ENCODE results near the gene HSPG2.

HSPG2 gene

GRCh38 chr1:21955501-21956281 is 18.6 kb upstream of the HSPG2 start:
- DNase-seq (ENCODE audit: low spot score) = no peak

- DNase-seq (ENCODE audit: low spot score) = no peak
These were observed 17.9 kb upstream of the HSPG2 start for GRCh38 chr1:21955058-21955457.

GRCh38 chr1:21952786-21953520 is 15.8 kb upstream of the HSPG2 start:
- DNase-seq (ENCODE audit: low spot score) = no peak

DNA sequence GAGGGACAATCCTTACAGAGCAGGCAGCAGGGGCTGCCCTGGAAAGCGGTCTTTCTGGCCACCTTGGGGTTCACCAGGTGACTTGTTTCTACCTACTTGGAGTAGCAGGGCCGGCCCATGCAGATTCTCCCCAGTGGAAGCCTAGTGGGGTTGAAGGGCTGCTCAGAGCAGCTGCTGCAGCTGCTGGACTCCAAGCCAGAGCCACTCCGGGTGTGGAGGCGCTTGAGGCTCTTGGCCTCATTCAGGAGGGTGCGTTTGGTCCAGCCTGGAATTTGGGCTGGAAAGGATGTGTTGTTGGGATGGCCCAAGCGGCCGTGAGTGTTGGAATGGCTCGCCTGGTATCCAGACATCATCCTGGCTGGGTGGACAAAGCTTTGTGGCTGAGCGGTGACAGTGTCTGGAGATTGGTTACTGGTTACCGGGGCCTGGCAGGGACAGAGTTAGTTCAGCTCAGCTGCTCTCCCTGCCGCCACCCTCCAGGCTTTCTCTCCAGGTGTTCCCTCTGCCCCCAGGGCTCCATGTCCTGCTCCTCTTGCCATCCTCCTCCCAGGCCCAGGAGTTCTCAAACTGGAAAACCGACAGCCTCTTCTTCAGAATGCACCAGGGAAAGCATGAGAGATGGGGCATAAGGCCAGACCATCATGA is 14.2 kb upstream of the HSPG2 start:
- no peak for DNase-seq (ENCODE audit: low spot score)

- no peak for DNase-seq (ENCODE audit: low spot score)
These were observed 13.6 kb upstream of the HSPG2 start for GRCh38 chr1:21950734-21951133.

DNA sequence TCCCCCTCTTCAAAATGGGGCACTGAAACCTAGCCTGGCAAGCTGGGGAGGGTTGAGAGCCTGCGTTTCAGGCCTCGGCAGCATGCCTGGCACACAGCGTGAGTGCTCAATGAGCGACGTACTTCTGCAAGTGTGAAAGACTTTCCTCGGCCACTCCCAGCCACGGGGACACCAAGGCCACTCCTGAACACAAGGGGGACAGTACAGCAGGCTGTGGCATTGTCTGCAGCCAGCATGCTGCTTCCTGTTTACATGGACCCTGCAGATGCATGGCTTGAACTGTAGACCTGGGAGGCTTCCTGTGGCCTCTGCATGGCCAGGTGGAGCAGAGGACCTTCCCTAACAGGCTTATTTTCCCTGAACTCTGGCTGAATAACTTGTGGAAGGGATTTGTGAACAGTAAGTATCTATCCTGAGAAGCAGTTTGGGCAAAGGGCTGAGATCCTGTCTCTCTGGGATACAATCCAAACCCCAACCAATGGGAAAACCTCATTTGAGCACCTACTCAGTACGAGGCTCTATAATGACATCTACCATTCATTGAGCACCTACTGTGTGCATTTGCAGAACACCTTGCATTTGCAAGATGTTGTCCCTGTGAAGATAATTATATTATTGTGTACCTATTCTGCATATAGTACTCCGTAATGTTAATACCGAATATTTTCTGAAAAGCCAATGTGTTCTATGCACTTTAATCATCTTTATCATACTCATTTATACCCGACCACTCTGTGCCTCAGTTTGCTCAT is 9.9 kb upstream of the HSPG2 start:
- no peak for DNase-seq (ENCODE audit: low spot score)

DNA sequence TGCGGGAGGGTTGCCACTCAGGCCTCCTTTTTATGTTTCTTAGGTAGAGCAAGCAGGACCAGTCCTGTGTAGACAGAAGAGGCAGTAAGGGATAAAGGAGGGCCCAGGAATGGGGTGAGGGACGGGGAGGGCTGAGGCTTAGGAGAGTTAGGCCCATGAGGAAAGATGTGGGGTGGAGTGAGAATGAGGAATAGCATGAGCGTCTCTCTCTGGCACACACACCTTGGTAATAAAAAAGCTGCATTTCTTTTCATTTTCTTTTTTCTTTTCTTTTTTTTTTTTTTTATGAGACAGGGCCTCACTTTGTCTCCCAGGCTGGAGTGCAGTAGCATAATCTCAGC is 7.6 kb upstream of the HSPG2 start:
- DNase-seq (ENCODE audit: low spot score) = no peak

GRCh38 chr1:21942959-21943640 is 6.0 kb upstream of the HSPG2 start:
- DNase-seq (ENCODE audit: low spot score) = peak; percentile 68

GRCh38 chr1:21942464-21942863 is 5.4 kb upstream of the HSPG2 start:
- DNase-seq (ENCODE audit: low spot score) = no peak

DNA sequence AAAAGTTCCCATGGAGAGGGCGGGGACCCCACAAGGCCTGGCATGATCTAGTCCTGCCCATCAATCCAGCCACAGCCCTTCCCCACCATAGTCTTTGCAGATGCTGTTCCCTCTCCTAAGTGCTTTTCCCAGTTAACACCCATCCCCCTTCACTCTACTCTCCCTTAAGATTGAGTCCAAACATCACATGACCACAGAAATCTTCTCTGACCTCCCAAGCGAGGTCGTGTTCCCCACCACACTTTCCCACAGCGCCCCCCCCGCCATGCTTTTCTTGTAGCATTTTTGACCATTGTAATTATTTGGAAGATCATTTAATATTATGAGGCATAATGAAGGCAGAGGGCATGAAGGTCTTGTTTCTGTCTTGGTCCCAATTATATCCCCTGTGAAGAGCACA is 4.3 kb upstream of the HSPG2 start:
- no peak for DNase-seq (ENCODE audit: low spot score)

DNA sequence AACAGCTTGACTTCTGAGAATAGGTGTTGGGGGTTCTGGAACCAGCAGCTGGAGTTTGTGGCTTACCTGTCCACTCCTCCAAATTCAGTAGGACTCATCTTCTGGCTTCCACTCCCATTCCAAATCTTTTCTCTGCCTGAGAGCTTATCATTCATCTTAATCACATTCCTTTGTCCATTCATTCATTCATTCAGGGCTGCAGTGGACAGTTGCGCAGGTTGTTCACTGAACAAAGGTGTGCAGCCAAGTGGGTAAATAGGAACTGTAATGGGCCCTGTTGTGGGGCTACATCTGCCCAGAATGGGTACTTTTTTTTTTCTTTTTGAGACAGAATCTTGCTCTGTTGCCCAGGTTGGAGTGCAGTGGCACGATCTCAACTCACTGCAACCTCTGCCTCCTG is 3.4 kb upstream of the HSPG2 start:
- no peak for DNase-seq (ENCODE audit: low spot score)

DNA sequence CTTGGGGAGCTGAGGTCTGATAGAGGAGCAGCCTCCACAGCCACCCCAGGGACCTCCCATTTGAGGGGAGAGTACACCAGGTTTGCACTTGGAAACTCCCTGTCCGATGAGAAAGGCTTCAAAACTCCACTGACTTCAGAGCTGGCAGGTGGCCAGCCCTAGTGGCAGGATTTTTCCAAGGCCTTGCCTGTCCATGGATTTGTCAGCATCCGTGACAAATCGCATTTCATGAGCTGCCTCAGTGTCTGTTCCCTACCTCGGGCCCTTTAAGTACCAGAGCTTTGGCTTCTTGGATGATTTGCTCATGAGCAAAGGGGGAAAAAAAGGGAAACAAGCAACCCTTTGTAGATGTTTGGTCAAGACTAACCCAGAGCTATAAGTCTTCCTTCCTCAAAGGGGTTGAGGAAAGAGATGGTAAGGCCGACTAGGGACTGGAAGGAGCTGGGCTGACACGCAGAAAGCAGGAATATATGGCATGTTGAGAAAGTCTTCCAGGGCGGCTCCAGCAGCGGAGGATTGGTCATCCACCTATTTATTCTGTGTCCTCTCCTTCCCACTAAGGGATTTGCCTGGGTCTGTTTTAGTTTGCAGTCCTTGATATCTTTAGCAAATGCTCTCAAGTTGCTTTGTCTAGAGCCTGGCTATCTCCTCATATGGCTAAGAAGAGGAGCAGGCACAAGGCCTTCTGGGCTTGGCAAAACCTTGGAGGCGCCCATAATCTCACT is 2.7 kb upstream of the HSPG2 start:
- no peak for DNase-seq (ENCODE audit: low spot score)

- no peak for DNase-seq (ENCODE audit: low spot score)
These were observed 1.8 kb upstream of the HSPG2 start for GRCh38 chr1:21938732-21939538.

- peak; percentile 55 for DNase-seq (ENCODE audit: low spot score)
These were observed 437 bp upstream of the HSPG2 start for GRCh38 chr1:21937372-21938121.

GRCh38 chr1:21936366-21937031 is 611 bp downstream of the HSPG2 start:
- no peak for DNase-seq (ENCODE audit: low spot score)

- no peak for DNase-seq (ENCODE audit: low spot score)
These were observed 1.2 kb downstream of the HSPG2 start for GRCh38 chr1:21935891-21936365.

GRCh38 chr1:21935393-21935804 is 1.7 kb downstream of the HSPG2 start:
- DNase-seq (ENCODE audit: low spot score) = no peak

DNA sequence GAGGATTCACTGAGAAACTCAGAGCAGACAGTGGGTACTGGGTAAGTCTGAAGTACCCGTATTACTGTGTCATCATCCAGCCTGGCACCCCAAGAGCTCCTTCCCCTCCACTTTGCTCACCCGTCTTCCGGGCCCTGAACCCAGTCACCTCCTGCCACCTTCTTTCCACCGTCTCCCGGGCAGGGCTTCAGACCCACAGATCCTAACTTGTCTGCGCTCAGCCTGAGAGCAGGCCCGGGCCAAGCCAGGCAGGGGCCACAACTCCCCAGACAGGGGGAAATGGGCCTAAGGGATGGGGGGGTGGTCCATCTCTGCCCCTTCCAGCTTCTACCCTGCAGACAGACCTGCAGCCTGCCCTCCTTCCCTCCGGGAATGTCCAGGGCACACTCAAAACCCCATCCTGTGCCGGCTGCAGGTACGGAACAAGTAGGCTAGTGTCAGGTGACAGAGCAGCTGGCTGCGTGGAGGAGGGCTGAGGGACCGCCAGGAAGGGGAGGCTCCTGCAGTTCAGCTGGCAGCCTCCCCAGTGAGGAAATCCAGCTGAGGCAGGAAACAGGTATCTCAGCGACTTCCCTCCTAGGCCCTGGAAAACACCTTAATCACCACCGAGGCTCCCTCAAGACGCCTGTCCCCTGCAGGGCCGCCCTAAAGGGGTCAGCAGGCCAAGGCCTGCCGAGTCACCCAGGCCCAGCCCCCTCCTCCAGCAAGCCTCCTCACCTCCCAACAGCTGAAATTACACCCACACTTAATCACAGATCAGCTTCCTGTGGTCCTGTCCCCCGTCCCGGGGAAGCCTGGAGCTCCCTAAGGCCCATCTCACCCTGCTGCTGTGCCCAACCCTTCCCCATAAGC is 3.5 kb downstream of the HSPG2 start:
- no peak for DNase-seq (ENCODE audit: low spot score)
